SK-N-SH treated with all-trans-retinoic acid at 6 μM for 48 hours (cell line): ENCODE data around the gene OSMR.

ENCODE experiments used
- ATAC-seq: fragments of 200-7000 bp; cut with Tn5 transposase; 3 replicates; pipeline ENCODE4 v1.9.1; 2020; ENCODE audit warnings: mild to moderate bottlenecking, moderate library complexity
- ARNTL ChIP-seq: fragments of 450-650 bp; formaldehyde crosslinking; IDR thresholded peaks from 2 replicates; pipeline ENCODE4 v1.5.0; 2020; ENCODE audit warnings: low read depth, mild to moderate bottlenecking, moderate library complexity, borderline replicate concordance
- BACH2 ChIP-seq: fragments of 250-450 bp; sonication (Bioruptor Pico); IDR thresholded peaks from 2 replicates; pipeline ENCODE4 v1.9.0; 2021; ENCODE audit warnings: mild to moderate bottlenecking, borderline replicate concordance
- CSDC2 ChIP-seq: fragments of 250-450 bp; sonication (Bioruptor Pico); IDR thresholded peaks from 2 replicates; pipeline ENCODE4 v1.5.0; 2020; ENCODE audit warnings: mild to moderate bottlenecking, moderate library complexity
- ISL1 ChIP-seq: fragments of 250-450 bp; sonication (Bioruptor Pico); IDR thresholded peaks from 2 replicates; pipeline ENCODE4 v2.1.2; 2022; ENCODE audit warnings: mild to moderate bottlenecking, moderate library complexity
- OSR1 ChIP-seq: fragments of 250-450 bp; sonication (Bioruptor Pico); IDR thresholded peaks from 2 replicates; pipeline ENCODE4 v1.8.0; 2022; ENCODE audit warnings: moderate library complexity, mild to moderate bottlenecking, inconsistent platforms
- RARB ChIP-seq: fragments of 250-450 bp; sonication (Bioruptor Pico); IDR thresholded peaks from 2 replicates; pipeline ENCODE4 v1.8.0; 2021; ENCODE audit warnings: mild to moderate bottlenecking, moderate library complexity
- SNAI2 ChIP-seq: fragments of 250-450 bp; sonication (Bioruptor Pico); IDR thresholded peaks from 2 replicates; pipeline ENCODE4 v1.5.0; 2020; ENCODE audit warnings: mild to moderate bottlenecking, moderate library complexity
- ZC3H10 ChIP-seq: fragments of 250-450 bp; sonication (Bioruptor Pico); IDR thresholded peaks from 2 replicates; pipeline ENCODE4 v1.5.1; 2021; ENCODE audit warnings: mild to moderate bottlenecking, moderate library complexity
- ZNF565 ChIP-seq: fragments of 450-650 bp; formaldehyde crosslinking; conservative IDR thresholded peaks from 2 replicates; pipeline ENCODE4 v1.5.0; 2020; ENCODE audit warnings: low read depth, mild to moderate bottlenecking, moderate library complexity
- ZNF8 ChIP-seq: fragments of 450-650 bp; formaldehyde crosslinking; IDR thresholded peaks from 2 replicates; pipeline ENCODE4 v1.5.0; 2020; ENCODE audit warnings: mild to moderate bottlenecking, moderate library complexity
- TF ChIP-seq, protein P1 (sequence below): fragments of 250-450 bp; sonication (Bioruptor Pico); IDR thresholded peaks from 2 replicates; pipeline ENCODE4 v1.5.1; 2021; ENCODE audit warnings: mild to moderate bottlenecking, moderate library complexity
- TF ChIP-seq, protein P2 (sequence below): fragments of 250-450 bp; sonication (Bioruptor Pico); IDR thresholded peaks from 2 replicates; pipeline ENCODE4 v1.8.0; 2020; ENCODE audit warnings: mild to moderate bottlenecking, moderate library complexity, borderline replicate concordance
- TF ChIP-seq, protein P3 (sequence below): fragments of 250-450 bp; sonication (Bioruptor Pico); IDR thresholded peaks from 2 replicates; pipeline ENCODE4 v1.8.0; 2021; ENCODE audit warnings: low read depth, mild to moderate bottlenecking, moderate library complexity, borderline replicate concordance
- TF ChIP-seq, protein P4 (sequence below): fragments of 250-450 bp; sonication (Bioruptor Pico); IDR thresholded peaks from 2 replicates; pipeline ENCODE4 v1.5.1; 2020; ENCODE audit warnings: low read depth, mild to moderate bottlenecking, moderate library complexity
- TF ChIP-seq, protein P5 (sequence below): fragments of 250-450 bp; sonication (Bioruptor Pico); IDR thresholded peaks from 2 replicates; pipeline ENCODE4 v1.5.0; 2020; ENCODE audit warnings: mild to moderate bottlenecking, moderate library complexity

Gene OSMR

DNA sequence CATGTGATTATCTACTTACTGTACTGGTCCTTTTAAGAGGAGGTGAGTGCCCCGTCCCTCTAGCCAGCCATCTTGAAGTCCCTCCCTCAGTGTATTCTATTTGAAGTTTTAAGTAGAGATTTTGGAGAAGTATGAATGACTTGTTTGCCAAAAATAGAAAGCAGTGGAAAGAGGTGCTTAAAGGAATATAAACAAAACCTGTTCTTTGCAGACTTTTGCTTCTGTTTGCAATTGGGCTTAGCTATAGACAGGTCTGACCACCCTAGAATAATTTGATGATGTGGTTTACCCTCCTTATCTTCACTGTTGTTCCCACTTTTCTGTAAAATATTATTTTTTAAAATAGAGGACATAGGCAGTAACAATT lies 21.2 kb downstream of the OSMR start (continued):
- TF ChIP-seq, protein P1, sequence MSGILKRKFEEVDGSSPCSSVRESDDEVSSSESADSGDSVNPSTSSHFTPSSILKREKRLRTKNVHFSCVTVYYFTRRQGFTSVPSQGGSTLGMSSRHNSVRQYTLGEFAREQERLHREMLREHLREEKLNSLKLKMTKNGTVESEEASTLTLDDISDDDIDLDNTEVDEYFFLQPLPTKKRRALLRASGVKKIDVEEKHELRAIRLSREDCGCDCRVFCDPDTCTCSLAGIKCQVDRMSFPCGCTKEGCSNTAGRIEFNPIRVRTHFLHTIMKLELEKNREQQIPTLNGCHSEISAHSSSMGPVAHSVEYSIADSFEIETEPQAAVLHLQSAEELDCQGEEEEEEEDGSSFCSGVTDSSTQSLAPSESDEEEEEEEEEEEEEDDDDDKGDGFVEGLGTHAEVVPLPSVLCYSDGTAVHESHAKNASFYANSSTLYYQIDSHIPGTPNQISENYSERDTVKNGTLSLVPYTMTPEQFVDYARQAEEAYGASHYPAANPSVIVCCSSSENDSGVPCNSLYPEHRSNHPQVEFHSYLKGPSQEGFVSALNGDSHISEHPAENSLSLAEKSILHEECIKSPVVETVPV (CRISPR knock-in tag), result no peak
- no peak for TF ChIP-seq ZNF8 (CRISPR knock-in tag)

DNA sequence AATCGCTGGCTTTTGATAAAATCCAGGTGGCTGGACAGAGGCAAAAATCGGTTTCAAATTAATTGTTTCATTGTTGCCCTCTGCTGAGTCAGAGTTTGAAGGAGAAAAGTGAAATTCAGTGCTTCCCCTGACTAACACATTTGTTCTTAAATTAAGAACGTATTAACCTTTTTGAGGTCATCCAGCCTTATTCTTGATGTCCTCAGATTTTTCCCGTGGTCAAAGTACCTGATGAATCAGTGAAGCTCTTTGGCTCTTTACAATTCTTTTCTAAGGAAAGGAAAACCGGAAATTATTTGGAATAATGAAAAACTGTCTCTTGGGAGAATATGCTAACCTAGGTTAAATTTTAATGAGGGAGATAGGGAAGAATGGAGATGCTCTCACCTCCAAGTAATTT lies 21.6 kb downstream of the OSMR start:
- no peak for TF ChIP-seq CSDC2
- no peak for TF ChIP-seq SNAI2
- TF ChIP-seq OSR1 (CRISPR knock-in tag), result no peak
- TF ChIP-seq BACH2, result no peak
- 0 out of 2 replicates have a peak, but pooled peaks have one; percentile 5 for TF ChIP-seq ZC3H10 (CRISPR knock-in tag)
- TF ChIP-seq ZNF8 (CRISPR knock-in tag), result no peak
- no peak for ATAC-seq

DNA sequence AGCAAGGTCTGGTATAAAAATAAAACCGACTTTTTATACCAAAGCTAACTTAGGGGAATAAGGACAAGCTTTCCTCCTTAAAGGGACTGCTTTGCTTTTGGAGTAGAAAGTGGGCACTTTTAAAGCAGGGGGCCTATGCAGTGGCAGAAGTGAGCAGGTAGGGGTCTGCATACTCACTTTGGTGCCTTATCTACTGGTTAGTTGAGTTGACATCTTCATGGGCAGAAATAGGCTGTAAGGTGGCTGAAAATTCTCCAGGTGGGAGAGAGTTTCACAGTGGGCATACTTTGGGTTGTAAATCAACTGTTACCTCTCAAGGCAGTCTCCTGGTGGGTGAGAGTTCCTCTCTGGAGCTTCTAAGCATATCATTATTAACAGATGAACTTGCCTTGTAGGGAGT lies 24.8 kb downstream of the OSMR start:
- TF ChIP-seq RARB (no peak), CSDC2 (no peak), ZNF565 (no peak), BACH2 (no peak)
- TF ChIP-seq, protein P2, sequence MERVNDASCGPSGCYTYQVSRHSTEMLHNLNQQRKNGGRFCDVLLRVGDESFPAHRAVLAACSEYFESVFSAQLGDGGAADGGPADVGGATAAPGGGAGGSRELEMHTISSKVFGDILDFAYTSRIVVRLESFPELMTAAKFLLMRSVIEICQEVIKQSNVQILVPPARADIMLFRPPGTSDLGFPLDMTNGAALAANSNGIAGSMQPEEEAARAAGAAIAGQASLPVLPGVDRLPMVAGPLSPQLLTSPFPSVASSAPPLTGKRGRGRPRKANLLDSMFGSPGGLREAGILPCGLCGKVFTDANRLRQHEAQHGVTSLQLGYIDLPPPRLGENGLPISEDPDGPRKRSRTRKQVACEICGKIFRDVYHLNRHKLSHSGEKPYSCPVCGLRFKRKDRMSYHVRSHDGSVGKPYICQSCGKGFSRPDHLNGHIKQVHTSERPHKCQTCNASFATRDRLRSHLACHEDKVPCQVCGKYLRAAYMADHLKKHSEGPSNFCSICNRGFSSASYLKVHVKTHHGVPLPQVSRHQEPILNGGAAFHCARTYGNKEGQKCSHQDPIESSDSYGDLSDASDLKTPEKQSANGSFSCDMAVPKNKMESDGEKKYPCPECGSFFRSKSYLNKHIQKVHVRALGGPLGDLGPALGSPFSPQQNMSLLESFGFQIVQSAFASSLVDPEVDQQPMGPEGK, result no peak
- TF ChIP-seq, protein P3, sequence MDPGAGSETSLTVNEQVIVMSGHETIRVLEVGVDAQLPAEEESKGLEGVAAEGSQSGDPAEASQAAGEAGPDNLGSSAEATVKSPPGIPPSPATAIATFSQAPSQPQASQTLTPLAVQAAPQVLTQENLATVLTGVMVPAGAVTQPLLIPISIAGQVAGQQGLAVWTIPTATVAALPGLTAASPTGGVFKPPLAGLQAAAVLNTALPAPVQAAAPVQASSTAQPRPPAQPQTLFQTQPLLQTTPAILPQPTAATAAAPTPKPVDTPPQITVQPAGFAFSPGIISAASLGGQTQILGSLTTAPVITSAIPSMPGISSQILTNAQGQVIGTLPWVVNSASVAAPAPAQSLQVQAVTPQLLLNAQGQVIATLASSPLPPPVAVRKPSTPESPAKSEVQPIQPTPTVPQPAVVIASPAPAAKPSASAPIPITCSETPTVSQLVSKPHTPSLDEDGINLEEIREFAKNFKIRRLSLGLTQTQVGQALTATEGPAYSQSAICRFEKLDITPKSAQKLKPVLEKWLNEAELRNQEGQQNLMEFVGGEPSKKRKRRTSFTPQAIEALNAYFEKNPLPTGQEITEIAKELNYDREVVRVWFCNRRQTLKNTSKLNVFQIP (CRISPR knock-in tag), result no peak
- TF ChIP-seq, protein P4, sequence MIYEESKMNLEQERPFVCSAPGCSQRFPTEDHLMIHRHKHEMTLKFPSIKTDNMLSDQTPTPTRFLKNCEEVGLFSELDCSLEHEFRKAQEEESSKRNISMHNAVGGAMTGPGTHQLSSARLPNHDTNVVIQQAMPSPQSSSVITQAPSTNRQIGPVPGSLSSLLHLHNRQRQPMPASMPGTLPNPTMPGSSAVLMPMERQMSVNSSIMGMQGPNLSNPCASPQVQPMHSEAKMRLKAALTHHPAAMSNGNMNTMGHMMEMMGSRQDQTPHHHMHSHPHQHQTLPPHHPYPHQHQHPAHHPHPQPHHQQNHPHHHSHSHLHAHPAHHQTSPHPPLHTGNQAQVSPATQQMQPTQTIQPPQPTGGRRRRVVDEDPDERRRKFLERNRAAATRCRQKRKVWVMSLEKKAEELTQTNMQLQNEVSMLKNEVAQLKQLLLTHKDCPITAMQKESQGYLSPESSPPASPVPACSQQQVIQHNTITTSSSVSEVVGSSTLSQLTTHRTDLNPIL (CRISPR knock-in tag), result no peak
- TF ChIP-seq, protein P5, sequence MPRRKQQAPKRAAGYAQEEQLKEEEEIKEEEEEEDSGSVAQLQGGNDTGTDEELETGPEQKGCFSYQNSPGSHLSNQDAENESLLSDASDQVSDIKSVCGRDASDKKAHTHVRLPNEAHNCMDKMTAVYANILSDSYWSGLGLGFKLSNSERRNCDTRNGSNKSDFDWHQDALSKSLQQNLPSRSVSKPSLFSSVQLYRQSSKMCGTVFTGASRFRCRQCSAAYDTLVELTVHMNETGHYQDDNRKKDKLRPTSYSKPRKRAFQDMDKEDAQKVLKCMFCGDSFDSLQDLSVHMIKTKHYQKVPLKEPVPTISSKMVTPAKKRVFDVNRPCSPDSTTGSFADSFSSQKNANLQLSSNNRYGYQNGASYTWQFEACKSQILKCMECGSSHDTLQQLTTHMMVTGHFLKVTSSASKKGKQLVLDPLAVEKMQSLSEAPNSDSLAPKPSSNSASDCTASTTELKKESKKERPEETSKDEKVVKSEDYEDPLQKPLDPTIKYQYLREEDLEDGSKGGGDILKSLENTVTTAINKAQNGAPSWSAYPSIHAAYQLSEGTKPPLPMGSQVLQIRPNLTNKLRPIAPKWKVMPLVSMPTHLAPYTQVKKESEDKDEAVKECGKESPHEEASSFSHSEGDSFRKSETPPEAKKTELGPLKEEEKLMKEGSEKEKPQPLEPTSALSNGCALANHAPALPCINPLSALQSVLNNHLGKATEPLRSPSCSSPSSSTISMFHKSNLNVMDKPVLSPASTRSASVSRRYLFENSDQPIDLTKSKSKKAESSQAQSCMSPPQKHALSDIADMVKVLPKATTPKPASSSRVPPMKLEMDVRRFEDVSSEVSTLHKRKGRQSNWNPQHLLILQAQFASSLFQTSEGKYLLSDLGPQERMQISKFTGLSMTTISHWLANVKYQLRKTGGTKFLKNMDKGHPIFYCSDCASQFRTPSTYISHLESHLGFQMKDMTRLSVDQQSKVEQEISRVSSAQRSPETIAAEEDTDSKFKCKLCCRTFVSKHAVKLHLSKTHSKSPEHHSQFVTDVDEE (CRISPR knock-in tag), result no peak
- no peak for ATAC-seq

DNA sequence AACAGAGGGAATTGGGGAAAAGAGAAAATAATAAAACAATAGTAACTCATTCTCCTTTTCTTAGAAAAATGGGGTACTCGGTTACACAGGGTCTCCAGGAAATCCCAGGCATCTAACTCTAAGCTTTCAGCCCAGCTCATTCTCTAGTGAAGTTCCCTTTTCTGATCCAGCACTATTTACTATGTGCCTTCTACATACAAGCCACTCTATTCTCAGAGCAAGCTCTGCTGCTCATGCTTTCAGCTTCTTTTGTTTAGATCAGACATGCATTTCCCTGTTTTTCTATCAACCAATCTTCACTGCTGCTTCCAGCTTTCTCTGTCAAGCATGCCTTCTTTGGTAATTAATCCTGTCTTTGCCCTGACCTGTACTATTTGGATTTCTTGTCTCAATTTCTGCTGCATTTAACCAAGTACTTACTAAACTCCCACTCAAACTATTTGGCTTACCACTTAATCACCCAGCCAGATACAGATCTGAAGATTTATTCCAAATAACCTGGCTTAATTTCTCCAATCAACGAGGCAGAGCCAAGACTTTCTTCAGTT lies 25.3 kb downstream of the OSMR start:
- TF ChIP-seq ZC3H10 (CRISPR knock-in tag) (no peak), ISL1 (CRISPR knock-in tag) (no peak), CSDC2 (no peak), BACH2 (no peak), ARNTL (CRISPR knock-in tag) (no peak)
- TF ChIP-seq, protein P1 (CRISPR knock-in tag), result no peak
- TF ChIP-seq, protein P2, result no peak
- TF ChIP-seq, protein P3 (CRISPR knock-in tag), result no peak
- peak; percentile 10; the same call in 1 of the 3 replicates for ATAC-seq
